Gastrocnemius medialis (tissue), 4 donors: Measurements from ENCODE around the gene LHFPL6. TPM values are rescaled to one million over a fixed set of nuclear protein-coding genes. Genes with fewer than 3 reads are reported as not detected.

Experiments used
- ATAC-seq, 2 donors: fragments of 150-250 bp; one replicate each; pipeline ENCODE4 v1.9.1; 2016
- DNase-seq, 2 donors: peaks; one replicate each; pipeline ENCODE4 v3.0.0-alpha.2; 2019
- H3K27ac ChIP-seq, 4 donors: fragments of 200-600 bp; sonication (generic); 1 replicate in 1 of 4; 2 replicates in 3 of 4; pipeline ENCODE4 v1.5.1; 2016 to 2018; ENCODE audit warnings: mild to moderate bottlenecking in 2 of 4, moderate library complexity in 1 of 4
- H3K27me3 ChIP-seq, 3 donors: fragments of 200-600 bp; sonication (generic) in 2 of 3; 1 replicate in 1 of 3; 2 replicates in 2 of 3; pipeline versions ENCODE4 v1.5.1 to v1.6.0; 2016 to 2019; ENCODE audit warnings: mild to moderate bottlenecking in 1 of 3, moderate library complexity in 1 of 3
- H3K36me3 ChIP-seq, 2 donors: fragments of 200-600 bp; sonication (generic) in 1 of 2; one replicate each; pipeline ENCODE4 v1.5.1; 2017 to 2018
- H3K4me1 ChIP-seq, 2 donors: fragments of 200-600 bp; sonication (generic) in 1 of 2; one replicate each; pipeline ENCODE4 v1.5.1; 2016 to 2017; ENCODE audit warnings: mild to moderate bottlenecking in 2 of 2
- H3K4me3 ChIP-seq, 4 donors: fragments of 200-600 bp; sonication (generic) in 3 of 4; 1 replicate in 1 of 4; 2 replicates in 3 of 4; pipeline ENCODE4 v1.5.1; 2016 to 2019; ENCODE audit warnings: mild to moderate bottlenecking in 2 of 4
- H3K9me3 ChIP-seq, 3 donors: fragments of 200-600 bp; sonication (generic) in 2 of 3; 1 replicate in 1 of 3; 2 replicates in 2 of 3; pipeline ENCODE4 v1.5.1; 2016 to 2019
- POLR2A ChIP-seq, 2 donors: fragments of 450-650 bp; IDR thresholded peaks; one replicate each; pipeline ENCODE4 v1.6.1; 2017; ENCODE audit warnings: antibody characterized with exemption in 2 of 2, mild to moderate bottlenecking in 2 of 2, moderate library complexity in 2 of 2
- in situ Hi-C, 4 donors: fragments of 200-750 bp; cut with MboI; loops; one replicate each; pipeline versions ENCODE4 v1.15.0 to v1.8.0; 2017; ENCODE audit warnings: low sequenced_read_pairs in 4 of 4
- intact Hi-C: fragments of 100-400 bp; cut with DNase I; formaldehyde crosslinking; loops from one replicate; pipeline ENCODE4 v1.15.1; 2023; ENCODE audit warnings: low total_unique reads
- total RNA-seq, 4 donors: library from RNA; depleted of rRNA; stranded (reverse); fragments of >200 nt; gene quantifications; one replicate each; pipeline versions ENCODE4 v1.1.0 to v1.2.3, GENCODE V29; 2016
- TF ChIP-seq, protein P1 (sequence below), 5 experiments: fragments of 450-650 bp in 3 of 5; fragments of 200-600 bp in 2 of 5; sonication (generic) in 2 of 5; IDR thresholded peaks in 4 of 5; conservative IDR thresholded peaks in 1 of 5; 1 replicate in 4 of 5; 2 replicates in 1 of 5; pipeline ENCODE4 v1.5.1; 2016 to 2019; ENCODE audit warnings: antibody characterized with exemption in 5 of 5, mild to moderate bottlenecking in 3 of 5, moderate library complexity in 3 of 5

LHFPL6 gene
- total RNA-seq, 4 donors from 2014 or later, result 12.7 to 26.3 (median 16.0) TPM

- DNase-seq, result no peak
- in situ Hi-C loops, result no loop called here
Measured at GRCh38 chr13:39407138-39407537, 195.9 kb downstream of the LHFPL6 start.

GRCh38 chr13:39406688-39407087 lies 196.3 kb downstream of the LHFPL6 start:
- Histone ChIP-seq H3K36me3 (no peaks in the 10 kb centered on the region), H3K27ac (no peak overlapping the region), H3K27me3 (no peaks in the 10 kb centered on the region), H3K9me3 (no peaks in the 10 kb centered on the region), H3K4me3 (no peak overlapping the region), H3K4me1 (peaks cover 0 to 17% of the 10 kb centered on the region in 2 donors)
- intact Hi-C loops, result no loop called here
- TF ChIP-seq, protein P1, sequence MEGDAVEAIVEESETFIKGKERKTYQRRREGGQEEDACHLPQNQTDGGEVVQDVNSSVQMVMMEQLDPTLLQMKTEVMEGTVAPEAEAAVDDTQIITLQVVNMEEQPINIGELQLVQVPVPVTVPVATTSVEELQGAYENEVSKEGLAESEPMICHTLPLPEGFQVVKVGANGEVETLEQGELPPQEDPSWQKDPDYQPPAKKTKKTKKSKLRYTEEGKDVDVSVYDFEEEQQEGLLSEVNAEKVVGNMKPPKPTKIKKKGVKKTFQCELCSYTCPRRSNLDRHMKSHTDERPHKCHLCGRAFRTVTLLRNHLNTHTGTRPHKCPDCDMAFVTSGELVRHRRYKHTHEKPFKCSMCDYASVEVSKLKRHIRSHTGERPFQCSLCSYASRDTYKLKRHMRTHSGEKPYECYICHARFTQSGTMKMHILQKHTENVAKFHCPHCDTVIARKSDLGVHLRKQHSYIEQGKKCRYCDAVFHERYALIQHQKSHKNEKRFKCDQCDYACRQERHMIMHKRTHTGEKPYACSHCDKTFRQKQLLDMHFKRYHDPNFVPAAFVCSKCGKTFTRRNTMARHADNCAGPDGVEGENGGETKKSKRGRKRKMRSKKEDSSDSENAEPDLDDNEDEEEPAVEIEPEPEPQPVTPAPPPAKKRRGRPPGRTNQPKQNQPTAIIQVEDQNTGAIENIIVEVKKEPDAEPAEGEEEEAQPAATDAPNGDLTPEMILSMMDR (IDR thresholded peaks at IDR 0.05 in 4 of 5, conservative IDR thresholded peaks at IDR 0.05 in 1 of 5), result no peak
- no peak for TF ChIP-seq POLR2A (IDR thresholded peaks at IDR 0.05)
- no peak for DNase-seq
- ATAC-seq, result no peak
- in situ Hi-C loops, result no loop called here

More at GRCh38 chr13:39407138-39407537, 195.9 kb downstream of the LHFPL6 start:
- Histone ChIP-seq H3K4me3 (no peak overlapping the region), H3K4me1 (peaks cover 0 to 20% of the 10 kb centered on the region in 2 donors), H3K27ac (no peak overlapping the region), H3K27me3 (no peaks in the 10 kb centered on the region), H3K36me3 (no peaks in the 10 kb centered on the region), H3K9me3 (no peaks in the 10 kb centered on the region)
- no peak for ATAC-seq
- intact Hi-C loops, result no loop called here
- TF ChIP-seq POLR2A (IDR thresholded peaks at IDR 0.05), result no peak
- TF ChIP-seq, protein P1 (IDR thresholded peaks at IDR 0.05 in 4 of 5, conservative IDR thresholded peaks at IDR 0.05 in 1 of 5), result no peak

DNA sequence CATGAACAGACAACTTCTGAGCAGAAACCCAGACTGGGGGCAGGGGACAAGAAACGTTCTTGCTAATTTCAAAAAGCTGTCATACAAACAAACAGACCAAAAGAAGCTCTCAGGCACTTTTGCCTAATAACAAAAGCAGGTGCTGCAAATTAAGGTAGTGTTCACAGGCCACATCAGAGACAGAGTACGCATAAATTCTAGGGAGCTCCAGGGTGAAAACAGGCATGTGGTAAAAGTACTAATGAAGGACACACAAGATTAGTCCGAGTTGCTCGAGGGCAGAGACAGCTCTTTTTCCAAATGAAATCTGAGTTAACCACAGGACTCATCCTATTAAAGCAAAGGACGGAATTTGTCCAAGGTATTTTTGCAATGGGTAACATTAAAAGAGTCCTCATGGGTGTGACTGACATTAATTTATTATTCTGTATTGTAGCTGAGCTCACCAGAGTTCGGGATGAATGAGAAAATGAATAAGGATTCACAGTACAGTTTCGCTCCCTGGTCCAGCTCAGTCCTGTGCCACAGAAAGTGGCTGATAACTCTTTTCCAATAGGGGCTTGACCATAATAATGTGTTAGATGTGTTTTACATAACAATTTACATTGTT lies 197.3 kb downstream of the LHFPL6 start:
- Histone ChIP-seq H3K36me3 (no peaks in the 10 kb centered on the region), H3K27ac (no peak overlapping the region), H3K9me3 (no peaks in the 10 kb centered on the region), H3K27me3 (no peaks in the 10 kb centered on the region), H3K4me3 (no peak overlapping the region), H3K4me1 (peaks cover 0 to 13% of the 10 kb centered on the region in 2 donors)
- in situ Hi-C loops, result no loop called here
- no peak for DNase-seq
- ATAC-seq, result no peak
- intact Hi-C loops, result no loop called here
- no peak for TF ChIP-seq POLR2A (IDR thresholded peaks at IDR 0.05)
- TF ChIP-seq, protein P1 (IDR thresholded peaks at IDR 0.05 in 4 of 5, conservative IDR thresholded peaks at IDR 0.05 in 1 of 5), result no peak

DNA sequence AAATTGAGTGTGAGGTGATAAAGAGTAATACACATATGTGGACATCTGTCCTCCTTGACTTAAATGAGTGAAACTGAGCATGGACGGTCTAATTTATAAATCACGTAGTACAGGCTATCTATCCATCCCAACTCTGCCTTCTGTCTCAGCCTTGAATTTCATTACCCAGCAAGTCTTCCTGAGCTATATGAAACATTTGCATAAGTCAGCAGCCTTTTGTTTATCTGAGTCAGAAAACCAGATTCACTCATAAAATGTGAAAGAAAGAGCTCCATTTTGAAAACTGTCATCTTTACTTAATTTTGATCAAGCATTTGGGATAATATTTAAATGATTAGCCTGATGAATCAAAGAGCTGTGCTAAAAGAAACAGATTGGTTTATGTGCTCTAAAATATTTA lies 197.9 kb downstream of the LHFPL6 start:
- H3K4me1 ChIP-seq, result peaks cover 0 to 8% of the 10 kb centered on the region in 2 donors
- no peaks in the 10 kb centered on the region for H3K36me3 ChIP-seq
- no peaks in the 10 kb centered on the region for H3K9me3 ChIP-seq
- no peak overlapping the region for H3K4me3 ChIP-seq
- no peak for TF ChIP-seq POLR2A (IDR thresholded peaks at IDR 0.05)
- TF ChIP-seq, protein P1 (IDR thresholded peaks at IDR 0.05 in 4 of 5, conservative IDR thresholded peaks at IDR 0.05 in 1 of 5), result no peak
- ATAC-seq (no peak), DNase-seq (no peak)
- H3K27me3 ChIP-seq, result no peaks in the 10 kb centered on the region
- in situ Hi-C loops, result no loop called here
- H3K27ac ChIP-seq, result no peak overlapping the region
- intact Hi-C loops, result no loop called here

DNA sequence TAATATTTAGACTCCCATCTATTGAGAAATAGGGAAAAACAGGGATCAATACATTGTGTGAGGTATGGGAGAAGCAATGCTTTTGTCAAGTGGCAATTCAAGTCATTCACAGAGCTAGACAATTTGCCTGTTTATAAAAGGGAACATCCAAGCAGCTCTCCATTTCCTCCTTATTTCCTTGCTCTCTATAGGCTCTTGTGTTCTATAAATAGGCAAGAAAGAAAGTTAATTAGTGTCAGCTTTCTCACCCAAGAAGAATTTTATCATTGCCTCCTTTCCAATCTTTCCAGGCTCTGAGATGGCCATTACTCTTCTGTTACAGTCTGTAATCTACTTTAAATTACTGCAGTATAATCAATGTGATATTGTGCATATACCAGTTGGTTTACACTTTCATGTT lies 199.9 kb downstream of the LHFPL6 start:
- Histone ChIP-seq H3K4me1 (peaks cover 0 to 3% of the 10 kb centered on the region in 2 donors), H3K27ac (no peak overlapping the region), H3K36me3 (no peaks in the 10 kb centered on the region), H3K9me3 (no peaks in the 10 kb centered on the region), H3K27me3 (no peaks in the 10 kb centered on the region), H3K4me3 (no peak overlapping the region)
- DNase-seq (no peak), ATAC-seq (no peak)
- TF ChIP-seq, protein P1 (IDR thresholded peaks at IDR 0.05 in 4 of 5, conservative IDR thresholded peaks at IDR 0.05 in 1 of 5), result no peak
- no peak for TF ChIP-seq POLR2A (IDR thresholded peaks at IDR 0.05)
- in situ Hi-C loops (no loop called here), intact Hi-C loops (no loop called here)
